Activated CD4-positive, alpha-beta memory T cell treated with anti-CD3 and anti-CD28 coated beads, Interleukin-2, amount 10 ng/mL, durations not matched to agents 7 days and 5 days (primary cell): ENCODE data around the gene DIS3L2. TPM values are rescaled to one million over a fixed set of nuclear protein-coding genes. Genes with fewer than 3 reads are reported as not detected.

Experiments
- CTCF ChIA-PET: fragments of 350-600 bp; sonication (Branson Sonifier 250); formaldehyde crosslinking; loops from one replicate; lab custom pipeline; 2021; ENCODE audit warnings: antibody characterized with exemption, inconsistent platforms; lab: Charles Lee
- POLR2A ChIA-PET: fragments of 350-600 bp; sonication (Branson Sonifier 250); formaldehyde crosslinking; loops from one replicate; lab custom pipeline; 2021; ENCODE audit warnings: antibody characterized with exemption; lab: Charles Lee
- DNase-seq: peaks from one replicate; pipeline ENCODE4 v3.0.0-alpha.2; 2020
- H3K27ac Mint-ChIP-seq: one replicate; pipeline ENCODE4 v1.8.0; 2021; ENCODE audit warnings: mild to moderate bottlenecking, mixed read lengths
- H3K27me3 Mint-ChIP-seq: one replicate; pipeline ENCODE4 v1.8.0; 2021; ENCODE audit warnings: mixed read lengths
- H3K36me3 Mint-ChIP-seq: one replicate; pipeline ENCODE4 v1.8.0; 2021; ENCODE audit warnings: low read depth, mixed read lengths
- H3K4me1 Mint-ChIP-seq: one replicate; pipeline ENCODE4 v1.8.0; 2021; ENCODE audit warnings: mixed read lengths
- H3K4me3 Mint-ChIP-seq: one replicate; pipeline ENCODE4 v1.8.0; 2021; ENCODE audit warnings: mild to moderate bottlenecking, mixed read lengths
- H3K9me3 Mint-ChIP-seq: one replicate; pipeline ENCODE4 v1.8.0; 2021; ENCODE audit warnings: mixed read lengths
- total RNA-seq, 2 experiments: library from RNA; stranded (reverse); gene quantifications; one replicate each; pipeline ENCODE4 v1.2.3, GENCODE V29; 2021

DIS3L2 gene
- total RNA-seq, 2 experiments from 2014 or later, result 25.8 to 30.6 TPM

DNA sequence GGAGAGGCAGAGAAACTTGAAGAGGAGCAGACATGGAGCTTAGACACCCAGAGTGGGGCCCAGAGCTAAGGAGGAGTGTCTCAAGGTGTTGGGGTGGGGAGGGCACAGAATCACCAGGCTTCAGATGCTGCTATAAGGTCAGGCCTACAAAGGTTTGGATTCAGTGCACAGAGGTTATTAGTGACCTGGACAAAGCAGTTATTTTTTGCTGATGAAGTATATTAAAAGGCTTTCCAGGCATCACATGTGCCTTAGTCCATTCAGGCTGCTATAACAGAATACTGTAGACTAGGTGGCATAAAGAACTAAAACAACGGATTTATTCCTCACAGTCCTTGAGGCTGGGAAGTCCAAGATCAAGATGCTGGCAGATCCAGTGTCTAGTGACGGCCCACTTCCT is 271.4 kb downstream of the DIS3L2 start:
- H3K9me3 Mint-ChIP-seq, result no peaks in the 10 kb centered on the region
- no peak overlapping the region for H3K4me3 Mint-ChIP-seq

DNA sequence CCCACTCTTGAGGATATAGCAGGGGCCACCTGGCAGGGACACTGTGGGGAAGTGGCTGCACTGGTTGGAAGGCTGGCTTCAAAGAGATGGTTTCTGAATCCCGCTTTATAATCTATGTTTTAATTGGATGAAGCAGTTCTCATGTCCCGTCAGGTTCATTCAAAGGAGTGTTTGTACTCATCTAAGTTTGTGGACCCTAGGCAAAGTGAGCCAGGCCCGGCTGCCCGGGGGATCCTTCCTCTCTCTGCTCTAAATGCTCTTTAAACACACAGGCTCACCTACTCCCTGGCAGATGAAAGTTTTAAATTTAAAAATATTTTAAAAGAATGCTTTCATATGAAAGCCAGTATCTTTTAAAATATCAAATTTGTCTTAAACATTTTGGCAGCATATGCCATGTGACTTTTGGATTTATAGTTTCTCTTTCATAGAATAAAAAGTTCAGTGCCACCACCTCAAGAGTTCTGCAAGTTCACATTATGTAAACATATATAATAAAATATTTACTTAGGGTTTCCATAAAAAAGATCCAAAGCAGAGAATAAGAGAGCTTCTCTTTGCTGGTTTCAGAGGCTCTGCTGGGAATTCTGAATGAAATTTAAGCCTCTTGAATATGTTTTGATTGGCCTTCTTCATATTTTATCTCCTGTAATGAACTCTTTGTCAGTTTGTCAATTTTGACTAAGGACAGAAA is 273.6 kb downstream of the DIS3L2 start:
- Mint-ChIP-seq H3K9me3 (no peaks in the 10 kb centered on the region), H3K4me3 (no peak overlapping the region), H3K27ac (no peak overlapping the region), H3K4me1 (peaks cover 29% of the 10 kb centered on the region), H3K36me3 (peaks cover 4% of the 10 kb centered on the region), H3K27me3 (no peaks in the 10 kb centered on the region)
- no peak for DNase-seq
- POLR2A ChIA-PET, result no interaction called here
- CTCF ChIA-PET, result interaction anchor here (0.6 kb wide), 1 partner anchor 445 kb away, joined by 3 read pairs; no protein-coding TSS in a partner anchor

More for the DNA sequence above, 271.4 kb downstream of the DIS3L2 start:
- H3K4me1 Mint-ChIP-seq, result peaks cover 20% of the 10 kb centered on the region
- no peak overlapping the region for H3K27ac Mint-ChIP-seq
- H3K36me3 Mint-ChIP-seq, result peaks cover 2% of the 10 kb centered on the region
- H3K27me3 Mint-ChIP-seq, result no peaks in the 10 kb centered on the region
- POLR2A ChIA-PET, result no interaction called here
- DNase-seq, result no peak
- CTCF ChIA-PET, result no interaction called here

DNA sequence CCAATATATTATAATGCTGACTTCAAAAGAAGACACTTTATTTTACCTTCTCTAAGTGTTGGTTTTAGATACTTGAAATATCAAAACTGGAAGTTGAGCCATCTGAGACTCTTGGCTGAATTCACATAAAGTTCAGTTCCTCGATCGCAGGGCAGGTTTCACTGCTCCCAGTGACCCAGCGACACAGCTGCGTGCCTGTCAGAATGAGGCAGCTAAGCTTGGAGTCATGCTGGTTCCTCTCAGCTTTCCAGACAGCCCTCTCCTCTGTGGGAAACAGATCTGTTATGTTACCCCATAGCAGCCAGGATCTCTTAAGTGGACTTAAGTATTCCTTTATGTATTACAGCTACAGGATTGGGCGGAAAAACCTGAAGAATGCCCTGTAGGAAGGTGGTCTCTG is 274.2 kb downstream of the DIS3L2 start:
- POLR2A ChIA-PET, result no interaction called here

DNA sequence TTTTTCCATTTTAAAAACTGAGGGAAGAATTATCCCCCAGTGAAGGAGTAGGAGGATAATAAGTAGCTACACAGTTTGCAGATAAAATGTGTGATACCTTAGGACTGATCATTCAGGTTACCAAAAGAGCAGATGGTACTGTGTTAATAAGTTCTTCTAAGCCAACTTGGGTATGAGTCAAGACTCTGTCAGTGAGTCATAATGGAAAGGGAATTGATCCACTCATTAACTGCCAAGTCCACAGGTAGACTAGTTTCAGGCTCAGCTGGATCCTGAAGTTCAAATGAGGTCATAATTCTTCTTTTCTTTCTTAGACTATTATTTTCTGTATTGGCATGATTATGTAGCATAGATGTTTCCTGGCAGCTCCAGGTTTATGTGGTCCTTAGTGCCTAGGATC is 274.7 kb downstream of the DIS3L2 start:
- Mint-ChIP-seq H3K27ac (no peak overlapping the region), H3K27me3 (no peaks in the 10 kb centered on the region), H3K36me3 (peaks cover 5% of the 10 kb centered on the region), H3K4me1 (peaks cover 33% of the 10 kb centered on the region), H3K4me3 (no peak overlapping the region), H3K9me3 (no peaks in the 10 kb centered on the region)
- DNase-seq, result no peak
- ChIA-PET CTCF (no interaction called here), POLR2A (no interaction called here)

More for the DNA sequence above, 274.2 kb downstream of the DIS3L2 start:
- DNase-seq, result no peak
- H3K9me3 Mint-ChIP-seq, result no peaks in the 10 kb centered on the region
- H3K27ac Mint-ChIP-seq, result no peak overlapping the region
- H3K4me1 Mint-ChIP-seq, result peaks cover 33% of the 10 kb centered on the region
- H3K36me3 Mint-ChIP-seq, result peaks cover 5% of the 10 kb centered on the region
- no peak overlapping the region for H3K4me3 Mint-ChIP-seq
- H3K27me3 Mint-ChIP-seq, result no peaks in the 10 kb centered on the region
- CTCF ChIA-PET, result no interaction called here

DNA sequence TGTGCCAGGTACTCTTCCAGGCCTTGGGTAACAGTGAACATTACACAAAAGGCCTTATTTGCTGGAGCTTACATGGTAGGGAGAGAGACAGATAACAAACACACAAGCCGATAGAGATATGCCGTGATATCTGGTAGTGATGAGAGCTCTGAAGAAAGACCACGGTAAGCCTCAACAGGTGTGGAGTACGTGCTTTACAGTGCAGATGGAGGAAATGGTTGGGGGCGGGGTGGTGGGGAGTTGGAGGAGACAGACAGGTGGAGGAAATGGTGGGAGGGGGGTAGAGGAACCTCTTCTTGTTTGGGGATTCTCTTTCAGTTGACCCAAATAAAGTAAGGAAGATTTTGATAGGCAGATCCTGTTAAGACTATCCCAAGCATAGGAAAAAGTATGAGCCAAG is 276.0 kb downstream of the DIS3L2 start:
- H3K27ac Mint-ChIP-seq, result no peak overlapping the region
- H3K9me3 Mint-ChIP-seq, result no peaks in the 10 kb centered on the region
- H3K4me1 Mint-ChIP-seq, result peaks cover 23% of the 10 kb centered on the region
- H3K27me3 Mint-ChIP-seq, result no peaks in the 10 kb centered on the region
- ChIA-PET CTCF (interaction anchor here (0.9 kb wide), 1 partner anchor 62 kb away, joined by 3 read pairs; no protein-coding TSS in a partner anchor), POLR2A (no interaction called here)
- DNase-seq, result no peak
- H3K4me3 Mint-ChIP-seq, result no peak overlapping the region
- H3K36me3 Mint-ChIP-seq, result peaks cover 5% of the 10 kb centered on the region

DNA sequence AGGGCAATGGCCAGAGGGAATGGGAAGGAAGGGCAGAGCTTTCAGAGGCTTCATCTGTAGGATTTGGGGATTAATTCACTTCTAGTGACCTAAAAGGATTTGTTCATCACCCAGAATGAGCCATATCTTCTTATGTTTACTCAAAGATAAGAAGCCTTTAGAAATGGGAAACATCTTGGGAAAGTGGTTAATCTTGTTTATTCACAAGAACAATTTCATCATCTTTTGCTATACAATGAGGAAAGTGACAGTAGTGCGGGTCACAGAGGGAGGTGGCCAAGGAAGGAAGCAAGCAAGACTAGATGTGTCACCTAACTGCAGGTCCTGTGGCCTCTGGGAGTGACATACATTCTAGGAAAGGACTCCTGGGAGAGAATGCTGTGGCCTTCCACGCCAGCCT is 276.6 kb downstream of the DIS3L2 start:
- Mint-ChIP-seq H3K4me1 (peaks cover 21% of the 10 kb centered on the region), H3K4me3 (no peak overlapping the region), H3K27me3 (no peaks in the 10 kb centered on the region), H3K36me3 (peaks cover 5% of the 10 kb centered on the region), H3K27ac (no peak overlapping the region), H3K9me3 (no peaks in the 10 kb centered on the region)
- ChIA-PET CTCF (interaction anchor here (0.9 kb wide), 1 partner anchor 61 kb away, joined by 3 read pairs; no protein-coding TSS in a partner anchor), POLR2A (no interaction called here)
- no peak for DNase-seq

DNA sequence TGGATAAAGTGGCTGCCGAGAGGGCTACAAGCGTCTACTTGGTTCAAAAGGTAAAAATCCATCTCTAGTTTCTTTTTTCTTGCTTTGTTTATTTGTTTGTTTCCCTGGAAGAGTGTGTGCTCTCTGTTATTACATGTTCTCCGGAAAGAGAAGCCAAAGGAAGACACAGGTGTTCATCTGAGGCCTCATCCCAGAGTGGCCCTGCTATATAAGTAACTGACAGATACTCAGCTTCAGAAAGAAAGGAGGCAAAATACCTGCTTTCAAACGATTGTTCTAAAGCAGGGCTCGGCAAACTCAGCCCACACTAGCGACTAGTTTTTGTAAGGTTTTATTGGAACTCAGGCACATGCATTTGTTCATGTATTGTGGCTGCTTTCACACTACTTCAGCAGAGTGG is 277.1 kb downstream of the DIS3L2 start:
- no peaks in the 10 kb centered on the region for H3K9me3 Mint-ChIP-seq
- ChIA-PET CTCF (no interaction called here), POLR2A (no interaction called here)
- H3K27me3 Mint-ChIP-seq, result no peaks in the 10 kb centered on the region
- no peak for DNase-seq
- H3K27ac Mint-ChIP-seq, result no peak overlapping the region
- H3K4me1 Mint-ChIP-seq, result peaks cover 21% of the 10 kb centered on the region
- H3K36me3 Mint-ChIP-seq, result peaks cover 5% of the 10 kb centered on the region
- no peak overlapping the region for H3K4me3 Mint-ChIP-seq

DNA sequence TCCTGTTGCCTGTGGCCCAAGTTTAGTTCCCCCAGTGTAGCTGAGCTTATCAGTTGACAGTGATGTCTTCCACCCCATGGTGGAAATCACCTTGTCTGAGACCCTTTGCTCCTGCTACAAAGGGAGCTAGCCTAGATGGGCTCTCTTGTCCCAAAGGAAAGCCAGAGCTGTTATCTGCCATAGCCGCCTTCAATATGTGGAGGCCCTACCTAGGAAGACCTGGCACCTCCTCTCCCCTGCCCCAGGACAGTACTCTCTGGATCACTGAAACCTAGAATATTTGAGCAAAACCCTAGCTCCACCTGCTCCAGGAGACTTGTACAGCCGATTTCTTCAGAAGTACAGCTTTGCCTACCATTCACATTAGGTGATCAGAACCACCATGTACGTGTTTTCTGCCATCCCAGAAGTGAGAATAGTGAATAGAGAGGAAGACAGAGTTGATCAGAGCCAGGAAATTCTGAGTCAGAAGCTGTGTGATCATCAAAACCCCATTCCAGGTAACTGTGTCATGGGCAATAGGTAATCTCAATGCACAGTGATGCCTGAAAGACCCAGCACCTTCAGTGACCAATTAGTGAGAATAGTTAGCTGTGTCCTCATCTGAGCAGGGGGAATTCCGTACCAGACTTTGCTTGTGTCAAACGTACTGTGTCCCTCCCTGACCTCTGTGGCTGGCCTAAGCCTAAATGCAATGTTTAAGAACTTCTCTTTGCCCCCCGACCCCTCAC is 278.6 kb downstream of the DIS3L2 start:
- CTCF ChIA-PET, result interaction anchor here (0.9 to 1.9 kb wide), 5 partner anchors 9 to 314 kb away, joined by 3 to 5 read pairs (median 3); partner anchors contain the start of gene NPPC
- no peaks in the 10 kb centered on the region for H3K9me3 Mint-ChIP-seq
- H3K4me3 Mint-ChIP-seq, result no peak overlapping the region

DNA sequence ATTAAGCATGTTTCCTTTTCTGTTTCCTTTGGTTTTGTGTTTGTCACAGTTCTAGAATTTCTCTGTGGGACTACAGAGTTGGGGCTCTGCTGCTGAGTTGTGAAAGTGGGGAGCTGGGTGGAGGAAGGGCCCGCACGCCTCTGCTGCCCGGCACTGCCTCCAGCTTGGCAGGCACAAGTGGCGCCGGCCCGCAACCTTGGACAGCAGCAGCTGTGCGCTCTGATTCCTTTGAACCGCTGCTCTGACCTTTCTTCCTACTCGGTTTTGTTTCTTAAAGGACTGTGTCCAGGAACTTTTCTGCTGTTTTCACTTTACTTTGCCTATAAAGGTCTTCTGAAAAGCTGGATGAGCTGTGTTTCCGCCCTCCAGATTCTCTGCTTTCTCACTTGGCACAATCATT is 279.4 kb downstream of the DIS3L2 start:
- H3K4me3 Mint-ChIP-seq, result no peak overlapping the region
- POLR2A ChIA-PET, result no interaction called here
- H3K27ac Mint-ChIP-seq, result no peak overlapping the region
- peaks cover 21% of the 10 kb centered on the region for H3K4me1 Mint-ChIP-seq
- no peaks in the 10 kb centered on the region for H3K27me3 Mint-ChIP-seq
- H3K36me3 Mint-ChIP-seq, result peaks cover 5% of the 10 kb centered on the region
- H3K9me3 Mint-ChIP-seq, result no peaks in the 10 kb centered on the region
- no peak for DNase-seq
- CTCF ChIA-PET, result interaction anchor here (0.9 to 1.9 kb wide), 2 partner anchors 86 to 315 kb away, joined by 3 to 5 read pairs; partner anchors contain the start of gene NPPC

More for the DNA sequence above, 278.6 kb downstream of the DIS3L2 start:
- POLR2A ChIA-PET, result no interaction called here
- H3K4me1 Mint-ChIP-seq, result peaks cover 21% of the 10 kb centered on the region
- H3K36me3 Mint-ChIP-seq, result peaks cover 5% of the 10 kb centered on the region
- no peak overlapping the region for H3K27ac Mint-ChIP-seq
- H3K27me3 Mint-ChIP-seq, result no peaks in the 10 kb centered on the region
- no peak for DNase-seq

DNA sequence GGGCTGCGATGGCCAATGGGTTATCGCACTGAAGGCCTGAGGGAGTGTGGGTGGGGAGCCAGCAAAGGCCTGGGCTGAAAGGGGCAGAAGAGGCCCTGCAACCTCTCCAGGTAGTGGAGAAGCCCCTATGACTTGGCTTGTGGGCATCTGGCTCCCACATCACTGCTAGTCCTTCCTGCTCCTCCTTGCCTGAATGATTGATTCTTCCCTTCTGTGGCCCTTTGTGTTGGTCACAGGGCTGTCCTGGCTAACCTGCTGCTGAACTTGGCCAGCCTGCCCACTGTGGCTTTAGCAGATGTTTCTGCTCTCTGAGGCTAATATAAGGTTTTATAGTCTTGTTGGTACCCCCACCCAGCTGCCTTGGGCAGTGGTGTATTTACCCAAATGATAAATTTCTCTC is 280.8 kb downstream of the DIS3L2 start:
- no peaks in the 10 kb centered on the region for H3K27me3 Mint-ChIP-seq
- peaks cover 5% of the 10 kb centered on the region for H3K36me3 Mint-ChIP-seq
- H3K4me1 Mint-ChIP-seq, result peaks cover 19% of the 10 kb centered on the region
- H3K9me3 Mint-ChIP-seq, result no peaks in the 10 kb centered on the region
- no peak for DNase-seq
- ChIA-PET POLR2A (no interaction called here), CTCF (interaction anchor here (0.9 to 2.9 kb wide), 2 partner anchors 19 to 50 kb away, joined by 3 to 6 read pairs; no protein-coding TSS in a partner anchor)
- H3K27ac Mint-ChIP-seq, result no peak overlapping the region
- no peak overlapping the region for H3K4me3 Mint-ChIP-seq

DNA sequence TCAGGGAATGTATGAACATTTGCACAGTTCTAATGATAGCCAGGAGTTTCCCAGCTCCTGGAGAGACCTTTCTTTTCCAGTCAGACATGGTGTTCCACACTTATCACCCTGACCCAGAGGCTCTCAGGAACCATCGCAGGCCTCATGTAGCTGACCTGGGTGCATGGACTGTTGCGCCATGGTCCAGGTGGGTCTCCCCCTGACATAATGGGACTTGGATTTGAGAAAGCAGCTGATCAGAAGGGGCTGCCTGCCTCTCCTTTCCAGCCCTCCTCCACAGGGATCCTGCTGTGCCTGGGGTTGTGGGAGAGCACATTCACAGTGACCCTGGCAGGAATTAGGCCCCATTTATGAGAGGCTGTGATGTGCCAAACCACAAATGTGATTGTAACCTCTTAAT is 283.6 kb downstream of the DIS3L2 start:
- H3K4me1 Mint-ChIP-seq, result peaks cover 4% of the 10 kb centered on the region
- H3K27me3 Mint-ChIP-seq, result no peaks in the 10 kb centered on the region
- H3K4me3 Mint-ChIP-seq, result no peak overlapping the region
- H3K27ac Mint-ChIP-seq, result no peak overlapping the region
- ChIA-PET CTCF (interaction anchor here (2.9 kb wide), 1 partner anchor 47 kb away, joined by 6 read pairs; no protein-coding TSS in a partner anchor), POLR2A (interaction anchor here (0.9 kb wide), 1 partner anchor 10 kb away, joined by 3 read pairs; no protein-coding TSS in a partner anchor)
- DNase-seq, result no peak
- H3K36me3 Mint-ChIP-seq, result peaks cover under 1% of the 10 kb centered on the region
- H3K9me3 Mint-ChIP-seq, result no peaks in the 10 kb centered on the region

DNA sequence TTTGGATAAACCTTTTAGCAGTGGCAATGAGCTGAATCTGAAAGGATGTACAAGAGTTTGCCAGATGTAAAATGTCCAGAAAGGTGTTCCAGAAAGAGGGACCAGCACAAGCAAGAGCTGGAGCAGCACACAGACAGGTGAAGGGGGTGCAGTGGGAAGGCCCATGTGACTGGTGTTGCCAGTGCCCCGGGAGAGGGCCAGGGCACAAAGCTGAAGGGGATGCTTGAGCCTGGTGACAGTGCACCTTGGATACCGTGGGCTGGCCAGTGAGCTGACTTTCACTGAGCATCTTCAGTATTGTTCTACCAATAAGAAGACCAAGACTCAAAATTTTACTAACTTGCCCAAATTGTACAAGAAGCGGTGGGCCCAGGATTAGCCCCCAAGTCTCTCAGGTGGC is 284.7 kb downstream of the DIS3L2 start:
- no peaks in the 10 kb centered on the region for H3K4me1 Mint-ChIP-seq
- no peaks in the 10 kb centered on the region for H3K27me3 Mint-ChIP-seq
- CTCF ChIA-PET, result no interaction called here
- no peak for DNase-seq
- H3K27ac Mint-ChIP-seq, result no peak overlapping the region
- POLR2A ChIA-PET, result no interaction called here
- H3K36me3 Mint-ChIP-seq, result no peaks in the 10 kb centered on the region
- no peaks in the 10 kb centered on the region for H3K9me3 Mint-ChIP-seq
- H3K4me3 Mint-ChIP-seq, result no peak overlapping the region

DNA sequence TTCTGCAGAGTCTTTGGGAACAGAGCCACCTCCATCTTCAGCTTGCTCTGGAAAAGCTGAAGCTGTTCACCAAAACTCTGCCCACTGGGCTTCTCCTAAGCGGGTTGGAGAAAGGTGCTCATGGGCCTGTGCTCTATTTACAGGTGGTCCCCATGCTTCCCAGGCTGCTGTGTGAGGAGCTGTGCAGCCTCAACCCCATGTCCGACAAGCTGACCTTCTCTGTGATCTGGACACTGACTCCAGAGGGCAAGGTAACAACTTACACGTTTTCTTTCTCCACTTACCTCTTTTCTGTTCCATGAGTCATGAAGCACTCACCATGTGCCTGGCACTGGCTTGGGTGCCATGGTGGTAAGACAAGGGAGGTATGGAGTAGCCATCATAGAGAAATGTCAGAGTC is 287.6 kb downstream of the DIS3L2 start:
- CTCF ChIA-PET, result interaction anchor here (1.9 kb wide), 1 partner anchor 323 kb away, joined by 5 read pairs; the partner anchor contains the start of gene NPPC
- Mint-ChIP-seq H3K9me3 (no peaks in the 10 kb centered on the region), H3K27me3 (no peaks in the 10 kb centered on the region), H3K4me1 (no peaks in the 10 kb centered on the region), H3K4me3 (no peak overlapping the region), H3K27ac (no peak overlapping the region), H3K36me3 (peaks cover 2% of the 10 kb centered on the region)
- DNase-seq, result no peak
- POLR2A ChIA-PET, result no interaction called here
